WERI-Rb-1 (cell line): ENCODE data around the gene FOSB.

Experiments
- DNase-seq: peaks from one replicate; pipeline ENCODE4 v3.0.0-alpha.2; 2020
- H3K27ac ChIP-seq: fragments of 250-450 bp; sonication (Bioruptor Pico); 2 replicates; pipeline ENCODE4 v1.5.1; 2020; ENCODE audit warnings: mild to moderate bottlenecking, moderate library complexity
- H3K27me3 ChIP-seq: fragments of 250-450 bp; sonication (Bioruptor Pico); 2 replicates; pipeline ENCODE4 v1.5.1; 2021; ENCODE audit warnings: mild to moderate bottlenecking, low read depth, moderate library complexity; ENCODE audit not compliant: insufficient read depth, severe bottlenecking
- H3K36me3 ChIP-seq: fragments of 250-450 bp; sonication (Bioruptor Pico); 2 replicates; pipeline ENCODE4 v1.5.1; 2020; ENCODE audit warnings: mild to moderate bottlenecking, moderate library complexity
- H3K4me3 ChIP-seq: 2 replicates; pipeline ENCODE4 v1.5.1; 2011; ENCODE audit warnings: low read depth, mild to moderate bottlenecking, control low read depth, low read length
- H3K9me3 ChIP-seq: fragments of 250-450 bp; sonication (Bioruptor Pico); 2 replicates; pipeline ENCODE4 v1.5.1; 2021; ENCODE audit warnings: mild to moderate bottlenecking, moderate library complexity; ENCODE audit not compliant: severe bottlenecking
- TF ChIP-seq, protein P1 (sequence below): IDR thresholded peaks from 2 replicates; pipeline ENCODE4 v1.5.1; 2011; ENCODE audit warnings: low read depth, mild to moderate bottlenecking, control low read depth, inconsistent platforms, low read length

FOSB gene

DNA sequence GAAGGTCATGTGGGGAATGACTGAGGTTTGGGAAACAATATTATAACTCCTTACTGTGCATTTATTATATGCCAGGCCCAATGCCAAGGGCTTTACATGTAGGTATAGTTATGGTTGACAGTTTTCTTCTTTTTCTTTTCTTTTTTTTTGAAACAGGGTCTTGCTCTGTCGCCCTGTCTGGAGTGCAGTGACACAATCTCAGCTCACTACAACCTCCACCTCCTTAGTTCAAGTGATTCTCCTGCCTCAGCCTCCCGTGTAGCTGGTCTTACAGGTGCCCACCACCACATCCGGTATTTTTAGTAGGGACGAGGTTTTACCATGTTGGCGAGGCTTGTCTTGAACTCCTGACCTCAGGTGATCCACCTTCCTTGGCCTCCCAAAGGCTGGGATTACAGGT, 15.2 kb downstream of the FOSB start:
- no peaks in the 10 kb centered on the region for H3K27me3 ChIP-seq
- peaks cover 11% of the 10 kb centered on the region for H3K36me3 ChIP-seq
- H3K27ac ChIP-seq, result no peak overlapping the region
- H3K4me3 ChIP-seq, result no peak overlapping the region
- TF ChIP-seq, protein P1, sequence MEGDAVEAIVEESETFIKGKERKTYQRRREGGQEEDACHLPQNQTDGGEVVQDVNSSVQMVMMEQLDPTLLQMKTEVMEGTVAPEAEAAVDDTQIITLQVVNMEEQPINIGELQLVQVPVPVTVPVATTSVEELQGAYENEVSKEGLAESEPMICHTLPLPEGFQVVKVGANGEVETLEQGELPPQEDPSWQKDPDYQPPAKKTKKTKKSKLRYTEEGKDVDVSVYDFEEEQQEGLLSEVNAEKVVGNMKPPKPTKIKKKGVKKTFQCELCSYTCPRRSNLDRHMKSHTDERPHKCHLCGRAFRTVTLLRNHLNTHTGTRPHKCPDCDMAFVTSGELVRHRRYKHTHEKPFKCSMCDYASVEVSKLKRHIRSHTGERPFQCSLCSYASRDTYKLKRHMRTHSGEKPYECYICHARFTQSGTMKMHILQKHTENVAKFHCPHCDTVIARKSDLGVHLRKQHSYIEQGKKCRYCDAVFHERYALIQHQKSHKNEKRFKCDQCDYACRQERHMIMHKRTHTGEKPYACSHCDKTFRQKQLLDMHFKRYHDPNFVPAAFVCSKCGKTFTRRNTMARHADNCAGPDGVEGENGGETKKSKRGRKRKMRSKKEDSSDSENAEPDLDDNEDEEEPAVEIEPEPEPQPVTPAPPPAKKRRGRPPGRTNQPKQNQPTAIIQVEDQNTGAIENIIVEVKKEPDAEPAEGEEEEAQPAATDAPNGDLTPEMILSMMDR, result no peak
- H3K9me3 ChIP-seq, result peaks cover 3% of the 10 kb centered on the region
- DNase-seq, result no peak

DNA sequence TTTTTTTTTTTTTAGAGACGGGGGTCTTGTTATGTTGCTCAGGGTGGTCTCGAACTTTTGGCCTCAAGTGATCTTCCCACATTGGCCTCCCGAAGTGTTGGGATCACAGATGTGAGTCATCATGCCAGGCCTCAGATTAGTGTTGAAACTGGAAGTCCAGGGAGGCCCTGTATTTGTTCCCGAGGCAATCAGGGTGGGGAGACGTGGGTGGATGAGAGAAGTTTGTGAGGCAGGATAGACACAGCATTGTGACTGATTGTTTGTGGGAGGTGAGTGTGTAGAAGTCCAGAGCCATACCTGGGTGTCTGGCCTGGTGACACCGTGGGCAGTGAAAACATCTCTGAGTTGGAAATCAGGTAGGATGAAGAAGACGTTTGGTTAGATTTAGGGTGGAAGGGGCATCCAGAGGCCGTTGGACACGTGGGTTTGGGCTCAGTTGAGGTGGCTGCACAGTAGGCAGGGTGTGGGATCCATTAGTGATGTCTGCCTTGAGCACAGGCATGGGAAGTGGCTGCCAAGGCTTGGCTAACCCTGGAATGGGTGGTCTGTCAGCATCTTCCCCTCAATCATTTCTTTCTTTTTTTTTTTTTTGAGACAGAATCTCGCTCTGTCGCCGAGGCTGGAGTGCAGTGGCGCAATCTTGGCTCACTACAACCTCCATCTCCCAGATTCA, 16.6 kb downstream of the FOSB start:
- no peak overlapping the region for H3K4me3 ChIP-seq
- DNase-seq, result no peak
- TF ChIP-seq, protein P1, result no peak
- peaks cover 15% of the 10 kb centered on the region for H3K36me3 ChIP-seq
- H3K27me3 ChIP-seq, result no peaks in the 10 kb centered on the region
- H3K27ac ChIP-seq, result no peak overlapping the region; the same call in 1 of the 2 replicates
- peaks cover 3% of the 10 kb centered on the region for H3K9me3 ChIP-seq

DNA sequence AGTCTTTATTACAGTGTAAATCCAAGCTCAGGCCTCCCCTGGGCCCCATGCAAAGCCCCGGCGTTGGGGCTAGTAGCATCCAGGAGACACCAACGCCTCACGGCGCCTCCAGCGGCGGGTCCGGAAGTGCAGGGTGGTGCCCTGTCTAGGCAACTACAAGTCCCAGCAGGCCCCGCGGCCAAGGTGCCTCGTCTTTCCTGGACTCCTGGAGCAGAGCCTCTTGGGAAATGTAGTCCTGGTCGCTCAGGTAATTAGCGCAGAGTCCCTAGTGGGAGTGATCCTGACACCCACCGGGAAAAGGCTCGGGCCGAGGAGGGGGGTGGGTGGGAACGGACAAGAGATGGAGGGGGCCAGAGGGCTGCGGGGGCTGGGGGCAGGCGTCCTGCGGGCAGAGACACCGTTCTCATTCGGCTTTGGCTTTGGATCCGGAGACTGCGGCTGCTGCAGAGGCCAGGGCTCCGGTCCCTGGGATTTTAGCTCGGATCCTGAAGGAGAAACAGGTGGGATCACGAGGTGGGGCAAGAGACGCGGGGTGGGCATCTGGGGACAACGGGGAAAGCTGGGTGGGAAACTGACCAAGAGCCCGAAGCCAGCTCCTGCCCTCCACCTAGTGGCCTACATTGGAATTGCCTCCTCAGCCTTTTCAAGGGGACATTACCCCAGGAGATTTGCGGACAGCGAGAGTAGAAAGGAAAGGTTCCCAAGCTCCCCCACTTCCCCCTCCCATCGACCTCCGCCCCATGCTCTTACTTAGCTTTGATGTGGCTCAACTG, 17.7 kb downstream of the FOSB start:
- Histone ChIP-seq H3K27ac (peak overlapping the region; percentile 62), H3K36me3 (peaks cover 20% of the 10 kb centered on the region), H3K4me3 (peak overlapping the region; percentile 46), H3K9me3 (peaks cover 3% of the 10 kb centered on the region), H3K27me3 (no peaks in the 10 kb centered on the region)
- DNase-seq, result peak; percentile 98
- TF ChIP-seq, protein P1, result peak; percentile 87

DNA sequence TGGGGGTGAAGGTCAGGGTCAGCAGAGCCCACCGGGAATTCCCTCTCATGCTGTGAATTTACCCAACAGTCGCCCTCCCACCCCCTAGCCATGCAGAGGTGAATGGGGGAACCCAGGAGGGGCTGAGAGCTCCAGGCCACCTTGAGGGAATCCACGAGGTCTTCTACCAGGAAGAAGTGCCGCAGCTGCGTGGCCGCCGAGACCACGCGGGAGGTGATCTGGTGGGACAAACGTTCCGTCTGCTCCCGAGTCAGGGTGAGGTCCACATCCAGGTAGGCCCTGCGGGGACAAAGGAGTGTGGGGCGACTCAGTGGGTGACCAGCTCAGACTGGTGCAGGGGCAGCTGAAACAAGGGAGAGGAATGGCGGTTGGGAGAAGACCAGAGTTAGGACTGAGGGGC, 20.9 kb downstream of the FOSB start:
- H3K9me3 ChIP-seq, result no peaks in the 10 kb centered on the region
- no peak overlapping the region for H3K4me3 ChIP-seq
- H3K27ac ChIP-seq, result no peak overlapping the region
- no peaks in the 10 kb centered on the region for H3K27me3 ChIP-seq
- TF ChIP-seq, protein P1, result no peak
- H3K36me3 ChIP-seq, result peaks cover 39% of the 10 kb centered on the region
- DNase-seq, result no peak

DNA sequence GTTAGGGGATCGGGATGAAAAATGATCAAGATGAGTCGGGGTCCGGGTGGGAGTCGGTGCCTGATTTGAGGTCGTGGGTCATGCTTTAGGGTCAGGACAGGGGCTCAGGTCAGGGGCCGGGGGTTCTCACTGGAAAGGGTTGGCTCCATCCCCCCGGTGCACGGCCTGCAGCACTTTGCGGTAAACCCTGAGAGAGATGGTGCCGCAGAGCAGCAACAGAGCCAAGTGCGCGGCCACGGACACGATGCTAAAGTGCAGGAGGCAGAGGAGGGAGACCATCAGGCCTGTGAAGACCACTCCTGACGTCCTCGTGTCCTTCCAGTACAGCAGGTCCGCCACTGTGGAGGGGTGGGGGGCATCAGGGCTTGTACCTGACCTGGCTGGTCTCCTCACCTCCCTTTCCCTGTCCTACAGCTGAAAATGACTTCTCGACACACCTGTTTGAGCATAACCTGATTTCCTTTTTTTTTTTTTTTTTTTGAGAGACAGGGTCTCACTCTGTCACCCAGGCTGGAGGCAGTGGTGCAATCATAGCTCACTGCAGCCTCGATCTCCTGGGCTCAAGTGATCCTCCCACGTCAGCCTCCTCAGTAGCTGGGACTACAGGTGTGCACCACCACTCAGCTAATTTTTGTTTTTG, 21.5 kb downstream of the FOSB start:
- TF ChIP-seq, protein P1, result no peak
- no peaks in the 10 kb centered on the region for H3K9me3 ChIP-seq
- no peak overlapping the region for H3K27ac ChIP-seq
- DNase-seq, result no peak
- H3K36me3 ChIP-seq, result peaks cover 43% of the 10 kb centered on the region
- no peaks in the 10 kb centered on the region for H3K27me3 ChIP-seq
- no peak overlapping the region for H3K4me3 ChIP-seq
